T1000 (cell line): ENCODE data around the gene TMEM62.

Experiments used
- DNase-seq: peaks from one replicate; lab custom pipeline; 2025; ENCODE audit warnings: mixed read lengths; lab: John Stamatoyannopoulos, UW

Gene TMEM62

GRCh38 chr15:43133430-43134156, at the start of gene TMEM62:
Gene TMEM62, plus strand, starts transcription at chr15:43133586. Its CDS starts 217 bp downstream, at chr15:43133803.
- DNase-seq = peak; percentile 13

- DNase-seq = no peak
Observed at GRCh38 chr15:43085921-43086320, 47.5 kb upstream of the TMEM62 start.

DNA sequence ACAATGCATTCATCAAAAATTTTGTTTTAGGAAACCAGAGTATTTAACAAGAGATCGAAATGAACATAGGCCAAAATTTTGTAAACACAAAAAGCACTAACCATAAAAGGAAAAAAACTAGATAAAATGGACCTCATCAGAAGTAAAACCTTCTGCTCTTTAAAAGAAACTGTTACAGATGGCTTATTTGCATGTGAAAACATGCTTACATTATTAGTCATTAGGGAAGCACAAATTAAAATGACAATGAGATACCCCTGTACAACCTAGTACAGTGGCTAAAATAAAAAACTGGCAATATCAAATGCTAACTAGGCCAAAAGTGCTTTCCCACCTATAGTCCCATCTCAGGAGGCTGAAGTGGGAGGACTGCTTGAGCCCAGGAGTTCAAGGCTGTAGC, 46.8 kb upstream of the TMEM62 start:
- no peak for DNase-seq

DNA sequence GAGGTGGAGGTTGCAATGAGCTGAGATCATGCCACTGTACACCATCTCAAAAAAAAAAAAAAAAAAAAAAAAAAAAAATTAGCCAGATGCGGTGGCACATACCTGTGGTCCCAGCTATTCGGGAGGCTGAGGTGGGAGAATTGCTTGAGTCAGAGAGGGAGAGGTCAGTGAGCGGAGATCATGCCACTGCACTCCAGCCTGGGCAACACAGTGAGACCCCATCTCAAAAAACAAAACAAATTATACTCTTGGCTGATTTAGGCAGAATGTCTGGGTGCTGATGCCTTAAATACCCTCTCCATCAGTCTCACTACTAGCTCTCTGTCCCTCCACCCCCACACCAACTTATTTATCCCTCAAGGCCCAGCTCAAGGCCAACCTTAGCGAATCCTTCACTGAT, 41.5 kb upstream of the TMEM62 start:
- no peak for DNase-seq

GRCh38 chr15:43093026-43093425, 40.4 kb upstream of the TMEM62 start:
- DNase-seq = no peak

DNA sequence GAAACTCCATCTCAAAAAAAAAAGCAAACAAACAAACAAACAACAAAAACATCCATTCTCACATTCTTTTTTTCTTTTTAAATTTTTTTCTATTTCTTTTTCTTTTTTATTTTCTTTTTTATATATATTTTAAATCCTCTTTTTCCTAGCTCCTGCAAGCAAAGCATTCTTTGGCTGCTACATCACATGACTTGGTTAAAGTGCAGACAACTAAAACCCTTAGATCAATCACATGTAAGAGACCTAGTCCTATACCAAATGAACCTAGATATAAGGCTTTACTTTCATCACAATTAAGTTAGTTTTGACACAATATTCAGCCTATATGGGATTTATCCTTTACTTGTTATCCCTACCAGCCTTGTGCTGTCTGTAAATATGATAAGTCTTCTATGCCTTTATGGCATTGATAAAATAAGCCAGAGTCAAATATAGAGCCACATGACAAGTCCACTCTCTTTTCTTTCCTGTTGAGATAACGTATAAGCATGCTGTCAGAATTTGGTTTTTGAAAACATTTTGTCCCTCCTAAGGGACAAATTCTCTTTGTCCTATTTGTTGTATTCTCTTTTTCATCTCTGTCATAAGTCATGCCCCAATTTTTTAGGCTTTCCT, 38.9 kb upstream of the TMEM62 start:
- no peak for DNase-seq

GRCh38 chr15:43095243-43095642, 38.1 kb upstream of the TMEM62 start:
- no peak for DNase-seq

- no peak for DNase-seq
Observed at GRCh38 chr15:43095708-43096347, 37.6 kb upstream of the TMEM62 start.

- DNase-seq = no peak
Observed at GRCh38 chr15:43096411-43096810, 37.0 kb upstream of the TMEM62 start.

- no peak for DNase-seq
Observed at GRCh38 chr15:43099105-43099845, 34.1 kb upstream of the TMEM62 start.

DNA sequence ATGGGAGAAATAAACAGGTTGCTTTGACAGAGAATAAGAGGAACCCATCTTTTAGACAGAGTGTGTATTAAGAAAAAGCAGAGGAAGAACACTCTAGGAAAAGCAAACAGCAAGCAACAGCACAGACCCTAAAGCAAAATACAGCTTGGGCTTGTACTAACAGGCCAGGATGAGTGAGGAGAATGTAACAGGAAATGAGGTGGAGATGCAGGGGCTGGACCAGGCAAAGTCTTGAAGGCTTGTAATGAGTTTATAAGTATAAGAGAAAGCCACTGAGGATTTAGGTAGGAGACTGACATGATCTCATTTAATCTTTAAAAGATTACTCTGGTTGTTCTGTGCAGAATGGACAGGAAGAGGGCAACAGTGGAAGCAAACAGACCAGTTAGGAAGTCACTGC, 32.4 kb upstream of the TMEM62 start:
- no peak for DNase-seq

DNA sequence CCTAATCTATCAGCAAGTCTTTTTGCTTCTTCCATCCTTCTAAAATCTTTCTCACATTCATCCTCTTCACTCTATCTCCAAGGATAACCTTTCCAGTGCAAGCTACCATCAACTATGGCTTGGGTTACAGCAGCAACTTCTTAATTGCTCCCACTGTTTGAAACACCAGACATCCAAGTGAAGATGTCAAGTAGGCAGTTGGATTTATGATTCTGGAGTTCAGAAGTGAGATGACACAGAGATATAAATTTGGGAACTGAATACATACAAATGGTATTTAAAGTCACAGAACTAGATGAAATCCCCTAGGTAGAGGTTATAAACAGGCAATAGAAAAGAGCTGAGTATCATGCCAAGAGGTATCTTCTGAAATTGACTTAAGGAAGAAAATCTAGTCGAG, 31.2 kb upstream of the TMEM62 start:
- no peak for DNase-seq

DNA sequence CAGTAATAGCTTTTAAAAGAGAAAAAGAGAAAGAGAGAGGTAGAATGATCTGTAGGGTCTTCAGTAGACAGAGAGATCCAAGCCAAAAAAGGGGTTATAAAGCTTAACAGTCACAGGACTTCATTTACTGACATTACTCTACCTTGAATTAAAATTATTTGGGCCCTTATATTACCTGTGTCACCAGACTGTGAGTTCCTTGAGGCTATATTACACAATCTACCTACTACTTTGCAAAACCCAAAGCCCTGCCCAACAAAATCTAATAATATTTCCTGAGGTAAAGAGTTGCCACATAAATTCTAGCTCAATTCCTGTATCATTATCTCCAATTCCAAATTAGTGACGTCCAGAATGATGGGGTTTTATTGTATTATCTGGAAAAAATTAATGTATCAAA, 29.5 kb upstream of the TMEM62 start:
- DNase-seq = no peak

GRCh38 chr15:43104426-43104825, 29.0 kb upstream of the TMEM62 start:
- no peak for DNase-seq

DNA sequence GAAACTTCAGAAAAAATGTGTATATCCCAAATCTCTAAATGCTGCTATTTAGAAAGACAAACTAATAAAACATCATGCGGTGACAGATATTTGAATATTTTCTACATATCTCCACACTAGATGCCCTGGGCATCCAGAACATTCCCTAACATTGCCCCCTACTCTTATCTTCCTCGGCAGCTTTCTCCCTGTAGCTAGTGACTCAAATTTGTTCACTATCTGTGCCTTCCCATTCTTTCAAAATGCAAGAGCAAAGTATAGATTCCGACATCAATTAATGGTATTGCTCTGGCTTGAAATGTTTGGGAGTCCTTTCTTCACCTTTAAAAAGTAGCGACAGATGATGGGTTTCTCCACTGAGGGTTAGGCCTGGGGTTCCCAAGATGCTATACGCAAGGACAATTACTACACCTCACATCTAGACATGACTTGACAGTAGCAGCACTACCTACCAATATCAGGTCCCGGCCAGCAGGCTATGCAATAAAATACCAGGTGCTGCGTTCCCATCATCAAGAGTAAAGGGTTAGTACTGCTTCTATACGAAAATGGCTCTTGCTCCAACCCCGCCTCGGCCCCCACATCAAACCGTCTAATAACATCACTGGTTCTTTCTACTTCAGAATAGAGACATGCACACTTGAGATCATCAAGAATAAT, 28.2 kb upstream of the TMEM62 start:
- DNase-seq = no peak

- peak; percentile 73 for DNase-seq
Observed at GRCh38 chr15:43105778-43106485, 27.5 kb upstream of the TMEM62 start, which contains the start of gene UBR1. Gene UBR1, minus strand, starts transcription at chr15:43106038. Its CDS starts 16 bp downstream, at chr15:43106022.

DNA sequence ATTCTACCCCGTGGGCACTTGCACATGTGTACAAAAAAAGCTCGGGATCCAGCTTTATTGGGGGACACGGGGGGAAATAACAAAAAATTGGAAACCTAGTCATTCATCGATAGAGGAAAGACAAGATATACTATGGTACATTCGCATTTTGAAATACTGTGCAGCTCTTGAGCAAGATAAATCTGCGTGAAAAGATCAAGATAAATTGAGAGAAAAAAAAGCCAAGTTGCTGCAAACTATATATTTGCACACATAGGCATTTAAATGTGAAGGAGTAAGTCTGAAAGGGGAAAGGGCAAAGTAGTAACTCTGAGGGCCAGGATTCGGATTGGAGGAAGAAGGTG, 26.9 kb upstream of the TMEM62 start:
- no peak for DNase-seq

DNA sequence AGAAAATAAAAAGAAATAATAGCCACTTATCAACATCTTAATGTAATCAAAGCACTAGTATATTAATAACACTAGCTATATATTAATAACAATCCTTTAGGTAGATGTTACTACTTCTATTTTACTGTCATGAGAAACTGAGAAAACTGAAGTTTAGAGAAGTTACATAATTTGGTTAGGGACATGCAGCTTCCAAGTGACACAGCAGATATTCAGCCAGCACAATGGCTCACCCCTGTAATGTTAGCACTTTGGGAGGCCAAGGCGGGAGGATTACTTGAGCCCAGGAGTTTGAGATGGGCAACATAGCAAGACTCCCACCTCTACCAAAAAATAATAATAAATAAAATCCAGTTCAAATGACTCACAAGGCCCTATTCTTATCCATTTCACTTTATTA, 25.6 kb upstream of the TMEM62 start:
- no peak for DNase-seq

DNA sequence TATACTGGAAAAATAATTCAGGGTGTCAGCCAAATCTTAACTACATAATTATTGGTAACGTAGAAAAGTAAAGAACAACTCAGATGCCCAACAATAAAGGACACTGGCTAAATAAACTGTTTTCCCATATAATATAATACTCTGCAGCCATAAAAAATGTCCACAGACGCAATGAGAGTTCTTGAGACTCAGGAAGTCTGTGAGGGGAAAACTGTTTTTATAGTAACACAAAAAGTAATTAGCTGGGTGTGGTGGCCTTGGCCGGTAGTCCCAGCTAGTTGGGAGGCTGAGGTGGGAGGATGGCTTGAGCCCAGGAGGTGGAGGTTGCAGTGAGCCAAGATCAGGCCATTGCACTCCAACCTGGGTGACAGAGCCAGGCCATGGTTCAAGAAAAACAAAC, 22.0 kb upstream of the TMEM62 start:
- no peak for DNase-seq

DNA sequence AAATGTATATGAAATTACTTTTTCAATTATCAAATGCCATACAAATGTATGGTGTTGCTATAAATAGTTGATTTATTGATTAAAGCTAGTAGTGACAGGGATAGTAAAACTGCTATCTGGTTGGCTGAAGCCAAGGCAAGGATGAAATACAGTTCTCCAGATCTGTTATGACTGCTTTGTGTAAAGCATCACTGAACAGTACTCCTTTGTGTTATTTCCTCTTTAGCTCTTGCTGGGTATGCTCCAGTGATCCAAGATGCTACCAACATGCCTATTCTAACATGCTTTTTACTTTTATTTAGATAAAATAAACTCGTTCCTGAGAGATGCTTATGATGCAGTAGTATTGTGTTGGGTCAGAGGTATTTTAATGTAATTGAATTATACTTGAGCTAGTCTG, 15.1 kb upstream of the TMEM62 start:
- DNase-seq = no peak

DNA sequence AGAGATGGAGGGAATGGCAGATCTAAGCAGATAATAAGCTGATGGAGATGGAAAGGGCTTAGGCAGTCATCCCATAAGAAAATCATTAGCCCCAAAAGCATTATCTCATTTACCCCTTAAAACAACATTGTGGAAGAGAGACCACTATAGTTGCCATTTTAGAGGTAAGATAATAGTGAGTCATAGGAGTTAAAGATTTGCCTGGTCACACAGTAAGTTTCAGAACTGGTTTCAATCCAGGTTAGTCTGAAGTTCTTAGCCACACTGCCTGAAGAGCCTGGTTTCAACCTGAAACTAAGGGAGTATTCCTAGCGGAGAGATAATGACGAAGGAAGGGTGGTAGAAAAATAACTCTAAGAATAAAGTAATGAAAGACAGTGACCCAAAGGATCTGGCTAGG, 14.6 kb upstream of the TMEM62 start:
- no peak for DNase-seq

GRCh38 chr15:43121863-43122262, 11.5 kb upstream of the TMEM62 start:
- no peak for DNase-seq
